A549 (cell line): ENCODE measurements around the gene KRT76. TPM values are rescaled to one million over a fixed set of nuclear protein-coding genes. Genes with fewer than 3 reads are reported as not detected.

Experiments
- ATAC-seq, 2 experiments: fragments of 200-7000 bp in 1 of 2; fragments of >200 bp in 1 of 2; cut with Nextera tagmentation in 1 of 2; cut with Tn5 transposase in 1 of 2; 3 replicates each; pipeline versions ENCODE4 v1.8.0 to v1.9.1; 2018 to 2020; ENCODE audit warnings: mild to moderate bottlenecking in 1 of 2, moderate library complexity in 1 of 2
- CTCF ChIA-PET: fragments of 300-600 bp; sonication (Branson Sonifier 250); formaldehyde crosslinking; extraction: SDS; loops from one replicate; lab custom pipeline; 2021; ENCODE audit warnings: antibody characterized with exemption, inconsistent platforms; lab: Yijun Ruan, JAX
- POLR2A ChIA-PET: fragments of 350-600 bp; formaldehyde crosslinking; extraction: SDS; loops from one replicate; lab custom pipeline; 2021; ENCODE audit warnings: antibody characterized with exemption, inconsistent platforms; lab: Yijun Ruan, JAX
- DNase-seq, 2 experiments: peaks; one replicate each; pipeline versions ENCODE4 v3.0.0 to v3.0.0-alpha.2; 2011 to 2016; ENCODE audit warnings: low read depth in 1 of 2, low spot score in 1 of 2
- FAIRE-seq: peaks from 2 replicates; lab custom pipeline; 2011; peaks lifted over from hg19 to GRCh38; lab: Jason Lieb, UNC
- H3K27ac ChIP-seq, 2 experiments: fragments of >200 bp; sonication (Bioruptor Twin); formaldehyde crosslinking; 3 replicates each; pipeline ENCODE4 v1.5.1; 2016 to 2017
- H3K4me1 ChIP-seq: fragments of >200 bp; sonication (Bioruptor Twin); formaldehyde crosslinking; 3 replicates; pipeline ENCODE4 v1.6.1; 2016
- H3K4me2 ChIP-seq: fragments of >200 bp; sonication (Bioruptor Twin); formaldehyde crosslinking; 3 replicates; pipeline ENCODE4 v1.6.1; 2016
- H3K4me3 ChIP-seq: fragments of >200 bp; sonication (Bioruptor Twin); formaldehyde crosslinking; 3 replicates; pipeline ENCODE4 v1.5.1; 2016
- H3K9me3 ChIP-seq: fragments of >200 bp; sonication (Bioruptor Twin); formaldehyde crosslinking; 3 replicates; pipeline ENCODE4 v1.6.1; 2016
- BCL3 ChIP-seq: fragments of >200 bp; sonication (Bioruptor Twin); formaldehyde crosslinking; IDR thresholded peaks from 3 replicates; pipeline ENCODE4 v1.6.1; 2016
- BHLHE40 ChIP-seq: IDR thresholded peaks from 2 replicates; pipeline ENCODE4 v1.6.1; 2012; ENCODE audit warnings: low read depth, low read length, inconsistent platforms
- CBX8 ChIP-seq: fragments of 200-600 bp; sonication (generic); IDR thresholded peaks from 2 replicates; pipeline ENCODE4 v1.6.1; 2016
- CEBPB ChIP-seq, 2 experiments: fragments of >200 bp in 1 of 2; sonication (Bioruptor Twin) in 1 of 2; formaldehyde crosslinking in 1 of 2; IDR thresholded peaks; 2 replicates each; pipeline ENCODE4 v1.6.1; 2012 to 2016
- CHD2 ChIP-seq: fragments of 150-350 bp; IDR thresholded peaks from 2 replicates; pipeline ENCODE4 v1.6.1; 2014; ENCODE audit warnings: low read length; ENCODE audit not compliant: partially characterized antibody
- CTCF ChIP-seq: fragments of >200 bp; sonication (Bioruptor Twin); formaldehyde crosslinking; IDR thresholded peaks from 3 replicates; pipeline ENCODE4 v1.5.1; 2016
- ELK1 ChIP-seq: fragments of 150-350 bp; IDR thresholded peaks from 2 replicates; pipeline ENCODE4 v1.6.1; 2014; ENCODE audit warnings: low read depth, mild to moderate bottlenecking, low read length
- ESRRA ChIP-seq: fragments of 150-350 bp; IDR thresholded peaks from 2 replicates; pipeline ENCODE4 v1.6.1; 2014; ENCODE audit warnings: mild to moderate bottlenecking, low read length, borderline replicate concordance
- FOSB ChIP-seq: fragments of 250-450 bp; sonication (Bioruptor Pico); IDR thresholded peaks from 2 replicates; pipeline ENCODE4 v1.5.0; 2020; ENCODE audit warnings: mild to moderate bottlenecking, moderate library complexity
- GATA3 ChIP-seq: IDR thresholded peaks from 2 replicates; pipeline ENCODE4 v1.6.1; 2012; ENCODE audit warnings: borderline replicate concordance
- HES2 ChIP-seq: fragments of >200 bp; sonication (Bioruptor Twin); formaldehyde crosslinking; IDR thresholded peaks from 2 replicates; pipeline ENCODE4 v1.6.1; 2016
- JUN ChIP-seq, 2 experiments: fragments of >200 bp; sonication (Bioruptor Twin); formaldehyde crosslinking; IDR thresholded peaks; 2 replicates in 1 of 2; 3 replicates in 1 of 2; pipeline ENCODE4 v1.6.1; 2016 to 2017
- KDM1A ChIP-seq: fragments of 200-600 bp; sonication (generic); IDR thresholded peaks from 2 replicates; pipeline ENCODE4 v1.6.1; 2016; ENCODE audit warnings: low read depth, mild to moderate bottlenecking
- MAX ChIP-seq: IDR thresholded peaks from 2 replicates; pipeline ENCODE4 v1.6.1; 2012
- MAZ ChIP-seq: fragments of 150-350 bp; IDR thresholded peaks from 2 replicates; pipeline ENCODE4 v1.6.1; 2014; ENCODE audit warnings: antibody characterized with exemption, low read depth, low read length, borderline replicate concordance
- MYC ChIP-seq: IDR thresholded peaks from 2 replicates; pipeline ENCODE4 v1.6.1; 2012; ENCODE audit warnings: mild to moderate bottlenecking, inconsistent platforms, low read length, improper control_type of control experiment, borderline replicate concordance
- NFE2L2 ChIP-seq: fragments of 150-350 bp; conservative IDR thresholded peaks from 2 replicates; pipeline ENCODE4 v1.6.1; 2014; ENCODE audit warnings: low read length
- NPAS2 ChIP-seq: fragments of 250-450 bp; sonication (Bioruptor Pico); IDR thresholded peaks from 2 replicates; pipeline ENCODE4 v1.8.0; 2022; ENCODE audit warnings: mild to moderate bottlenecking, moderate library complexity, borderline replicate concordance
- PBX3 ChIP-seq: IDR thresholded peaks from 2 replicates; pipeline ENCODE4 v1.6.1; 2012
- PHF8 ChIP-seq: fragments of 200-600 bp; sonication (generic); IDR thresholded peaks from 2 replicates; pipeline ENCODE4 v1.6.1; 2016; ENCODE audit warnings: low read depth, mild to moderate bottlenecking, antibody characterized with exemption, moderate library complexity, borderline replicate concordance
- POLR2A ChIP-seq: IDR thresholded peaks from 2 replicates; pipeline ENCODE4 v1.6.1; 2012; ENCODE audit warnings: mild to moderate bottlenecking, low read length
- RARB ChIP-seq: fragments of 250-450 bp; sonication (Bioruptor Pico); IDR thresholded peaks from 2 replicates; pipeline ENCODE4 v1.8.0; 2021; ENCODE audit warnings: mild to moderate bottlenecking, moderate library complexity
- SREBF2 ChIP-seq: fragments of 450-650 bp; IDR thresholded peaks from 2 replicates; pipeline ENCODE4 v1.6.1; 2014; ENCODE audit warnings: mild to moderate bottlenecking, moderate library complexity
- TP53 ChIP-seq: fragments of 250-450 bp; sonication (Bioruptor Pico); IDR thresholded peaks from 2 replicates; pipeline ENCODE4 v1.5.0; 2021; ENCODE audit warnings: mild to moderate bottlenecking, moderate library complexity
- USF2 ChIP-seq: fragments of 450-650 bp; IDR thresholded peaks from 2 replicates; pipeline ENCODE4 v1.6.1; 2014; ENCODE audit warnings: antibody characterized with exemption
- ZC3H11A ChIP-seq: fragments of 450-650 bp; IDR thresholded peaks from 2 replicates; pipeline ENCODE4 v1.6.1; 2014; ENCODE audit warnings: antibody characterized with exemption, mild to moderate bottlenecking
- WGBS: methylation state at CpG from one replicate; pipeline ENCODE4 v1.1.6; 2017; ENCODE audit errors: missing lambda C conversion rate; 5-methylcytosine and 5-hydroxymethylcytosine counted together
- polyA plus RNA-seq, 4 experiments: library from polyadenylated mRNA; depleted of rRNA in 3 of 4; stranded (reverse); fragments of >200 nt; fragmentation: RNase III in 1 of 4; extraction: RNeasy Plus Mini Kit Qiagen cat#74134 plus additional on column Dnase treatment in 1 of 4; gene quantifications; 2 replicates in 3 of 4; 3 replicates in 1 of 4; pipeline ENCODE4 v1.2.3, GENCODE V29; 2011 to 2017

Gene KRT76
- polyA plus RNA-seq, 2 of the 4 experiments (the other 2 are of a cell fraction), result not detected

GRCh38 chr12:52772772-52773171 lies 4.4 kb downstream of the KRT76 start:
- DNase-seq (no peak), ATAC-seq (no peak)

GRCh38 chr12:52772188-52772587 lies 5.0 kb downstream of the KRT76 start:
- DNase-seq (no peak), ATAC-seq (no peak), FAIRE-seq (no peak)
- no peaks in the 10 kb centered on the region for H3K4me1 ChIP-seq
- POLR2A ChIA-PET, result no interaction called here
- no peak overlapping the region for H3K27ac ChIP-seq
- 74% methylated on average over 4 of the region's 4 CpGs for WGBS
- TF ChIP-seq KDM1A, result no peak
- no peak for TF ChIP-seq CHD2
- TF ChIP-seq ELK1, result no peak
- TF ChIP-seq ZC3H11A, result no peak
- TF ChIP-seq SREBF2, result no peak
- TF ChIP-seq JUN (IDR thresholded peaks at IDR 0.05), result no peak
- TF ChIP-seq POLR2A, result no peak
- TF ChIP-seq BHLHE40, result no peak
- no peaks in the 10 kb centered on the region for H3K9me3 ChIP-seq
- CTCF ChIA-PET, result interaction anchor here (1.0 to 1.4 kb wide), 4 partner anchors 8 to 190 kb away, joined by 3 to 5 read pairs (median 4); no protein-coding TSS in a partner anchor
- no peak overlapping the region for H3K4me2 ChIP-seq
- no peak overlapping the region for H3K4me3 ChIP-seq

More at GRCh38 chr12:52772772-52773171, 4.4 kb downstream of the KRT76 start:
- no peak overlapping the region for H3K4me2 ChIP-seq
- H3K27ac ChIP-seq, result no peak overlapping the region
- no peaks in the 10 kb centered on the region for H3K4me1 ChIP-seq
- no peak overlapping the region for H3K4me3 ChIP-seq
- no peaks in the 10 kb centered on the region for H3K9me3 ChIP-seq
- no peak for FAIRE-seq
- POLR2A ChIA-PET, result interaction anchor here (0.8 kb wide), 1 partner anchor 28 kb away, joined by 3 read pairs; no protein-coding TSS in a partner anchor
- CTCF ChIA-PET, result interaction anchor here (0.7 to 1.3 kb wide), 3 partner anchors 20 to 190 kb away, joined by 3 to 4 read pairs (median 3); no protein-coding TSS in a partner anchor
- WGBS, result 63% methylated on average over 3 of the region's 3 CpGs
- TF ChIP-seq FOSB (CRISPR knock-in tag) (no peak), CBX8 (no peak), RARB (no peak), MAZ (no peak), NFE2L2 (no peak), CEBPB (IDR thresholded peaks at IDR 0.05) (no peak), MAX (no peak), NPAS2 (CRISPR knock-in tag) (no peak), BCL3 (no peak), ESRRA (no peak), HES2 (no peak), MYC (no peak), PBX3 (no peak), USF2 (no peak), CTCF (no peak), GATA3 (no peak), TP53 (no peak), ZC3H11A (no peak), PHF8 (no peak)
